PFSK-1 (cell line): ENCODE measurements around the gene ARHGAP44.

Source experiments
- FOXP2 ChIP-seq: optimal IDR thresholded peaks from 2 replicates; pipeline ENCODE3; 2011; ENCODE audit warnings: borderline replicate concordance, control low read depth, inconsistent platforms; ENCODE audit not compliant: insufficient read depth; ENCODE audit errors: extremely low read length, extremely low read depth
- POLR2AphosphoS5 ChIP-seq: IDR thresholded peaks from 2 replicates; pipeline ENCODE4 v1.6.1; 2012; ENCODE audit warnings: low read depth, mild to moderate bottlenecking, control low read depth, low read length, moderate library complexity
- SIN3A ChIP-seq: IDR thresholded peaks from 2 replicates; pipeline ENCODE4 v1.6.1; 2012; ENCODE audit warnings: mild to moderate bottlenecking, low read length, moderate library complexity, borderline replicate concordance; ENCODE audit not compliant: insufficient read depth
- TAF1 ChIP-seq: IDR thresholded peaks from 2 replicates; pipeline ENCODE4 v1.6.1; 2012; ENCODE audit warnings: low read length, control low read depth, borderline replicate concordance; ENCODE audit not compliant: insufficient read depth
- TF ChIP-seq, protein P1 (sequence below), 2 experiments: IDR thresholded peaks; 2 replicates each; pipeline versions ENCODE4 v1.6.1 to v1.8.0; 2011 to 2012; ENCODE audit warnings: low read depth in 2 of 2, low read length in 2 of 2, control low read depth in 1 of 2, inconsistent platforms in 1 of 2, mild to moderate bottlenecking in 1 of 2, moderate library complexity in 1 of 2; ENCODE audit not compliant: insufficient read depth in 1 of 2

ARHGAP44 gene

DNA sequence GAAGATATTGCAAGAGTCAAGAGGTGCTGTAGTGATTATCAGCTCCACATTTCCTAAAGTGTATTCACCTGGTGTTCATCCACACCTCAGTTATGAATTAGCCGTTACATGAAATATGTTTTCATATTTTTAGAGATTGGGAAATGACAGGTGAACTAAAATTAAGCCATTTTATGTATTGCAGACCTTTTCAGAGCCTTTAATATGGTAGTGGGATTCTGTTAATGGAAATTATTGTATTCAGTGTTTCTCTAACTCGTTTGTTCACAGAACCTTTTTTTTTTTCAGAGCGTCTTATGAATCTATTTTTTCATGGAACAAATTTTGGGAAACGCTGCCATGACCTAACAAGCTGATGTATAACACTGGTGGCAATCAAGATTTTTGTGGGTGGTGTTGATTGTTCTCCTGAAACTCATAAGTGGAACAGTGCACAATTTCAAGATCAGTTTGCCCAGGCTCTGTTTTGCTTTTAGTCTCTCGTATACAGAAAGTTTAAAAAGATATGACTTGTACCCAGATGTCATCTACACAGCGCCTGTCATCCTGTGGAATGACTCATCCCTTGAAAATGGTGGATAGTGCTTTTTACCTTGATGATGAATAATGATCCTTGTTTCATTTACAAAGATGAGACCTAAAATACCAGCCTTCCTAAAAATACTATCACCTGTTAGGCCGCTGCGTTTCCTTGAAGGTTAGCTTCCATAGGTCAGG, 88.8 kb downstream of the ARHGAP44 start:
- TF ChIP-seq FOXP2, result no peak
- TF ChIP-seq SIN3A, result no peak
- TF ChIP-seq TAF1, result no peak
- TF ChIP-seq, protein P1, sequence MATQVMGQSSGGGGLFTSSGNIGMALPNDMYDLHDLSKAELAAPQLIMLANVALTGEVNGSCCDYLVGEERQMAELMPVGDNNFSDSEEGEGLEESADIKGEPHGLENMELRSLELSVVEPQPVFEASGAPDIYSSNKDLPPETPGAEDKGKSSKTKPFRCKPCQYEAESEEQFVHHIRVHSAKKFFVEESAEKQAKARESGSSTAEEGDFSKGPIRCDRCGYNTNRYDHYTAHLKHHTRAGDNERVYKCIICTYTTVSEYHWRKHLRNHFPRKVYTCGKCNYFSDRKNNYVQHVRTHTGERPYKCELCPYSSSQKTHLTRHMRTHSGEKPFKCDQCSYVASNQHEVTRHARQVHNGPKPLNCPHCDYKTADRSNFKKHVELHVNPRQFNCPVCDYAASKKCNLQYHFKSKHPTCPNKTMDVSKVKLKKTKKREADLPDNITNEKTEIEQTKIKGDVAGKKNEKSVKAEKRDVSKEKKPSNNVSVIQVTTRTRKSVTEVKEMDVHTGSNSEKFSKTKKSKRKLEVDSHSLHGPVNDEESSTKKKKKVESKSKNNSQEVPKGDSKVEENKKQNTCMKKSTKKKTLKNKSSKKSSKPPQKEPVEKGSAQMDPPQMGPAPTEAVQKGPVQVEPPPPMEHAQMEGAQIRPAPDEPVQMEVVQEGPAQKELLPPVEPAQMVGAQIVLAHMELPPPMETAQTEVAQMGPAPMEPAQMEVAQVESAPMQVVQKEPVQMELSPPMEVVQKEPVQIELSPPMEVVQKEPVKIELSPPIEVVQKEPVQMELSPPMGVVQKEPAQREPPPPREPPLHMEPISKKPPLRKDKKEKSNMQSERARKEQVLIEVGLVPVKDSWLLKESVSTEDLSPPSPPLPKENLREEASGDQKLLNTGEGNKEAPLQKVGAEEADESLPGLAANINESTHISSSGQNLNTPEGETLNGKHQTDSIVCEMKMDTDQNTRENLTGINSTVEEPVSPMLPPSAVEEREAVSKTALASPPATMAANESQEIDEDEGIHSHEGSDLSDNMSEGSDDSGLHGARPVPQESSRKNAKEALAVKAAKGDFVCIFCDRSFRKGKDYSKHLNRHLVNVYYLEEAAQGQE (IDR thresholded peaks at IDR 0.05; ENCODE audit: insufficient read depth in 1 of 2, low read depth in 2 of 2, low read length in 2 of 2), result no peak
- TF ChIP-seq POLR2AphosphoS5, result no peak

DNA sequence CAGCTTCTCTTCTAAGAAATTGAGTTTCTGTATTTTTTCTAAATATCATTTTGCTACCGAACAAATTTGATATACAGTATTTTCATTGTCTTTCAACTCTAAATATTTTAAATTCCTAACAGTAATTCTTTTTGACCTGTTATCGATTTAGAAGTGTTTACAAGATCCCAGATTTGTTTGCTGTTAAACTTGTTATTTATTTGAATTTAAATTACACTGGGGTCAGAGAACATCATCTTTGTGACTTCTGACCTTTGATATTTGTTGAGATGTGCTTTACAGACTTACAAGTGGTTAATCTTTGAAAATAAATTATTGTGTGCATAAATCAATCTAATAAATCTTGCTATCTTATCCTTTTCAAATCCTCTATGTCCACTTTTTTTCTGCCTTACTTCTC, 94.2 kb downstream of the ARHGAP44 start:
- TF ChIP-seq TAF1, result no peak
- TF ChIP-seq, protein P1 (IDR thresholded peaks at IDR 0.05; ENCODE audit: insufficient read depth in 1 of 2, low read depth in 2 of 2, low read length in 2 of 2), result no peak
- no peak for TF ChIP-seq FOXP2
- TF ChIP-seq SIN3A, result no peak
- no peak for TF ChIP-seq POLR2AphosphoS5

DNA sequence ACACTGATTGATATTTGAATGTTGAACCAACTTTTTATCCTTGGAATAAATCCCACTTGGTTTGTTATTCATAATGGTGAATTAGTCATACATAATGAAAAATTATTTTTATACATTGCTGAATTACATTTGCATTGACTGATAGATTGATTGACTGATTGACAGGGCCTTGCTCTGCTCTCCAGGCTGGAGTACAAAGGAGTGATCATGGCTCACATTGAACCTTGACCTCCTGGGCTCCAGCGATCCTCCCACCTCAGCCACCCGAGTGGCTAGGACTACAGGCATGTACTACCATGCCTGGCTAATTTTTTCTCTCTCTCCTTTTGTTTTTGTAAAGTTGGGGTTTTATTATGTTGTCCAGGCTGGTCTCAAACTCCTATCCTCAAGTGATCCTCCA, 97.8 kb downstream of the ARHGAP44 start:
- TF ChIP-seq FOXP2, result no peak
- TF ChIP-seq TAF1, result no peak
- no peak for TF ChIP-seq POLR2AphosphoS5
- TF ChIP-seq SIN3A, result no peak

DNA sequence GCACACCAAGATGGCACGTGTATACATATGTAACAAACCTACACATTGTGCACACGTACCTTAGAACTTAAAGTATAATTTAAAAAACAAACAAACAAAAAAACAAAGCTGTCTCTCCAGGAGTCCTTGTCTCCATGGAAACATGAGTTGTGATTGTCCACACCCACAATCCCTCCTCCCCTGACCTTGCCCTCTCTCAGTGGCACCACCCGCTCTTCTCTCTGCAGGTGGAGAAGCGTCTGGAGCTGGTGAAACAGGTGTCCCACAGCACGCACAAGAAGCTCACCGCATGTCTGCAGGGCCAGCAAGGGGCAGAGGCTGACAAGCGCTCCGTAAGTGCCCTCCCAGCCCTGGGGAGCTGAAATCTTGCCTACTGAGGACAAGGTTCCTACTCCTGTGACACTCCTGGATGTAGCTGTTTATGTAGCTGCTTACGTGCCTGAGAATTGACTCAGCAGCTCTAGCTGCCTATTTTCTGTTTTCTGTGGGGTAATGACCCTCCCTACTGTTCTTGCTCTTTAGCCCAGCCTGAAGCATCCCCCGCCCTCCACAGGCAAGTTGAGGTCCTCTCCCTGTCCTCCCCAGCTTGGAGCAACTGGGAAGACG, 107.0 kb downstream of the ARHGAP44 start:
- no peak for TF ChIP-seq TAF1
- no peak for TF ChIP-seq POLR2AphosphoS5
- TF ChIP-seq, protein P1 (IDR thresholded peaks at IDR 0.05; ENCODE audit: insufficient read depth in 1 of 2, low read depth in 2 of 2, low read length in 2 of 2), result no peak
- TF ChIP-seq FOXP2, result no peak

DNA sequence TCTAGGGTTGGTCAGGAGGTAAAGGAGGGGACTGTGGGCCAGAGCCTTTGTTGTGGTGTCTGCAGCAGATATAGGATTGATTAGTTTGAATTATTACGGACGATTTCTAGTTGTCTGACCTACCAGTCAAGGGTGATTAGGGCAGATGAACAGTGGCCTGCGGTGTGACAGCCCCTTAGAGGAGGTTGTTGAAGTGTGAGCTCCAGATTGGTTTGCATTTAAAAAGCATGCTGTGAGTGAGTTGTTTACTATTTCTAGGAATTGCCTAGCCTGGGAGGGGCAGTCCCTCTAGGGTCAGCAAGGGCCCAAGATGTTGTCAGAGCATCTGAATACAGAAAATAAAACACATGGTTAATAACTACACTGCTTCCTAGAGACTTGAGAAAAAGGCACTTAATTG, 108.8 kb downstream of the ARHGAP44 start:
- no peak for TF ChIP-seq POLR2AphosphoS5
- TF ChIP-seq, protein P1 (IDR thresholded peaks at IDR 0.05; ENCODE audit: insufficient read depth in 1 of 2, low read depth in 2 of 2, low read length in 2 of 2), result no peak
- TF ChIP-seq TAF1, result no peak
- no peak for TF ChIP-seq FOXP2
- no peak for TF ChIP-seq SIN3A
